ENCODE measurements around the gene C1orf94. TPM values are rescaled to one million over a fixed set of nuclear protein-coding genes. Genes with fewer than 3 reads are reported as not detected.

Gene C1orf94
- total RNA-seq, 1 donor from 2014 or later = 0.37 TPM

GRCh38 chr1:34192621-34193020 is 15.9 kb downstream of the C1orf94 start:
- Mint-ChIP-seq H3K27ac (no peak overlapping the region), H3K27me3 (ENCODE audit: insufficient read depth, low read depth) (peaks cover 21% of the 10 kb centered on the region), H3K4me1 (peaks cover 2% of the 10 kb centered on the region), H3K4me3 (no peak overlapping the region), H3K9me3 (peaks cover 2% of the 10 kb centered on the region), H3K36me3 (no peaks in the 10 kb centered on the region)
- no peak overlapping the region for H3K4me2 ChIP-seq
- peaks cover 11% of the 10 kb centered on the region for H3F3A ChIP-seq (ENCODE audit: low read depth)
- peaks cover 11% of the 10 kb centered on the region for H3K4me1 ChIP-seq
- H4K20me1 ChIP-seq (ENCODE audit: low read depth) = no peaks in the 10 kb centered on the region
- TF ChIP-seq, protein P1, sequence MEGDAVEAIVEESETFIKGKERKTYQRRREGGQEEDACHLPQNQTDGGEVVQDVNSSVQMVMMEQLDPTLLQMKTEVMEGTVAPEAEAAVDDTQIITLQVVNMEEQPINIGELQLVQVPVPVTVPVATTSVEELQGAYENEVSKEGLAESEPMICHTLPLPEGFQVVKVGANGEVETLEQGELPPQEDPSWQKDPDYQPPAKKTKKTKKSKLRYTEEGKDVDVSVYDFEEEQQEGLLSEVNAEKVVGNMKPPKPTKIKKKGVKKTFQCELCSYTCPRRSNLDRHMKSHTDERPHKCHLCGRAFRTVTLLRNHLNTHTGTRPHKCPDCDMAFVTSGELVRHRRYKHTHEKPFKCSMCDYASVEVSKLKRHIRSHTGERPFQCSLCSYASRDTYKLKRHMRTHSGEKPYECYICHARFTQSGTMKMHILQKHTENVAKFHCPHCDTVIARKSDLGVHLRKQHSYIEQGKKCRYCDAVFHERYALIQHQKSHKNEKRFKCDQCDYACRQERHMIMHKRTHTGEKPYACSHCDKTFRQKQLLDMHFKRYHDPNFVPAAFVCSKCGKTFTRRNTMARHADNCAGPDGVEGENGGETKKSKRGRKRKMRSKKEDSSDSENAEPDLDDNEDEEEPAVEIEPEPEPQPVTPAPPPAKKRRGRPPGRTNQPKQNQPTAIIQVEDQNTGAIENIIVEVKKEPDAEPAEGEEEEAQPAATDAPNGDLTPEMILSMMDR (IDR thresholded peaks at IDR 0.05) = no peak
- TF ChIP-seq EZH2 (IDR thresholded peaks at IDR 0.05) = no peak
- TF ChIP-seq EZH2phosphoT487 (IDR thresholded peaks at IDR 0.05) = no peak
- H3K27ac ChIP-seq = no peak overlapping the region
- H3K79me2 ChIP-seq (ENCODE audit: low read depth) = no peaks in the 10 kb centered on the region
- H3K4me3 ChIP-seq = no peak overlapping the region
- H3K9ac ChIP-seq = no peak overlapping the region
- no peaks in the 10 kb centered on the region for H3K9me3 ChIP-seq (ENCODE audit: low read depth)
- no peak overlapping the region for H2AFZ ChIP-seq (replicated peaks)
- DNase-seq (ENCODE audit: low spot score) = no peak
- H3K27me3 ChIP-seq = no peaks in the 10 kb centered on the region
- no peaks in the 10 kb centered on the region for H3K36me3 ChIP-seq

GRCh38 chr1:34199927-34200326 is 23.2 kb downstream of the C1orf94 start:
- Histone ChIP-seq H3K27ac (no peak overlapping the region), H3K79me2 (ENCODE audit: low read depth) (no peaks in the 10 kb centered on the region), H2AFZ (replicated peaks) (no peak overlapping the region), H3F3A (ENCODE audit: low read depth) (no peaks in the 10 kb centered on the region), H3K9me3 (ENCODE audit: low read depth) (no peaks in the 10 kb centered on the region), H3K4me3 (no peak overlapping the region), H3K4me1 (peaks cover 5% of the 10 kb centered on the region), H4K20me1 (ENCODE audit: low read depth) (no peaks in the 10 kb centered on the region), H3K9ac (no peak overlapping the region), H3K36me3 (no peaks in the 10 kb centered on the region), H3K4me2 (no peak overlapping the region), H3K27me3 (no peaks in the 10 kb centered on the region)
- no peak overlapping the region for H3K4me3 Mint-ChIP-seq
- TF ChIP-seq EZH2 (IDR thresholded peaks at IDR 0.05) = no peak
- TF ChIP-seq EZH2phosphoT487 (IDR thresholded peaks at IDR 0.05) = no peak
- TF ChIP-seq, protein P1 (IDR thresholded peaks at IDR 0.05) = no peak
- H3K4me1 Mint-ChIP-seq = no peaks in the 10 kb centered on the region
- H3K9me3 Mint-ChIP-seq = no peaks in the 10 kb centered on the region
- DNase-seq (ENCODE audit: low spot score) = no peak
- H3K36me3 Mint-ChIP-seq = no peaks in the 10 kb centered on the region
- peaks cover 6% of the 10 kb centered on the region for H3K27me3 Mint-ChIP-seq (ENCODE audit: insufficient read depth, low read depth)
- no peak overlapping the region for H3K27ac Mint-ChIP-seq

DNA sequence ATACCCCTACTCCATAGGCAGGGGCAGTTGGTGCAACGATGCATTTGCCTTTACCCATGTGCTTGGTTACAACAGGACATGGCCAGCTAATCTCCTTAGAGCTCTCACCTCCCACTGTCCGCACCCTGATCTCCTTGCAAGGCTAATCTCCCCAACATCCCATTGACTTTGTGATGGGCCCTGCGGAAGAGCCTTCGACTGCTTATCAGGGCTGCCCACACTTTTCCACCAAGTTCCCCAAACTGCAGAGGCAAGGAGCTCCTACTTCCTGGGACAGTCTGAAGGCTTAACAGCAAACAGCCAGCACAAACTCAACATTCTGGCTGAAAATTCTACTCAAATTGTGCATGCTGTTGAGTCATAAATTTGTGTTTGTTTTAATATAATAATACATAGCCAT is 36.0 kb downstream of the C1orf94 start:
- Mint-ChIP-seq H3K4me1 (no peaks in the 10 kb centered on the region), H3K9me3 (no peaks in the 10 kb centered on the region), H3K4me3 (no peak overlapping the region), H3K27ac (no peak overlapping the region), H3K27me3 (ENCODE audit: insufficient read depth, low read depth) (peaks cover 2% of the 10 kb centered on the region), H3K36me3 (no peaks in the 10 kb centered on the region)
- H3K4me1 ChIP-seq = peaks cover 6% of the 10 kb centered on the region
- no peak for DNase-seq (ENCODE audit: low spot score)
- no peak overlapping the region for H2AFZ ChIP-seq (replicated peaks)
- H3K9ac ChIP-seq = no peak overlapping the region
- H3K27ac ChIP-seq = no peak overlapping the region
- H3K4me2 ChIP-seq = no peak overlapping the region
- no peaks in the 10 kb centered on the region for H3K27me3 ChIP-seq
- H3K9me3 ChIP-seq (ENCODE audit: low read depth) = no peaks in the 10 kb centered on the region
- peaks cover 4% of the 10 kb centered on the region for H3F3A ChIP-seq (ENCODE audit: low read depth)
- no peaks in the 10 kb centered on the region for H3K36me3 ChIP-seq
- TF ChIP-seq EZH2 (IDR thresholded peaks at IDR 0.05) (no peak), EZH2phosphoT487 (IDR thresholded peaks at IDR 0.05) (no peak)
- TF ChIP-seq, protein P1 (IDR thresholded peaks at IDR 0.05) = no peak
- H3K79me2 ChIP-seq (ENCODE audit: low read depth) = no peaks in the 10 kb centered on the region
- no peak overlapping the region for H3K4me3 ChIP-seq
- no peaks in the 10 kb centered on the region for H4K20me1 ChIP-seq (ENCODE audit: low read depth)
